Osteoblast (primary cell): Measurements from ENCODE around the gene C21orf91. TPM values are rescaled to one million over a fixed set of nuclear protein-coding genes. Genes with fewer than 3 reads are reported as not detected.

Experiments
- DNase-seq: peaks from one replicate; pipeline ENCODE4 v3.0.0; 2011; ENCODE audit warnings: low spot score, mixed read lengths; ENCODE audit not compliant: insufficient read length; ENCODE audit errors: missing footprints
- H2AFZ ChIP-seq: 2 replicates; pipeline ENCODE4 v1.6.0; 2011; ENCODE audit warnings: mild to moderate bottlenecking, low read length
- H3K27ac ChIP-seq: 2 replicates; pipeline ENCODE4 v1.5.1; 2011; ENCODE audit warnings: mild to moderate bottlenecking, low read depth, low read length, moderate library complexity
- H3K27me3 ChIP-seq: 2 replicates; pipeline ENCODE4 v1.6.0; 2012; ENCODE audit warnings: mild to moderate bottlenecking, control low read depth, inconsistent platforms, low read length, moderate library complexity; ENCODE audit not compliant: insufficient read depth
- H3K36me3 ChIP-seq: 2 replicates; pipeline ENCODE4 v1.5.1; 2011; ENCODE audit warnings: mild to moderate bottlenecking, low read length, control low read depth, moderate library complexity; ENCODE audit not compliant: insufficient read depth
- H3K4me1 ChIP-seq: 2 replicates; pipeline ENCODE4 v1.5.1; 2011; ENCODE audit warnings: mild to moderate bottlenecking, low read length, control low read depth, moderate library complexity; ENCODE audit not compliant: insufficient read depth
- H3K4me2 ChIP-seq: 2 replicates; pipeline ENCODE4 v1.6.0; 2011; ENCODE audit warnings: mild to moderate bottlenecking, low read length; ENCODE audit not compliant: insufficient read depth
- H3K4me3 ChIP-seq: fragments of 200-600 bp; sonication (generic); 3 replicates; pipeline ENCODE4 v1.5.1; 2012; ENCODE audit warnings: mild to moderate bottlenecking, low read length, inconsistent platforms; ENCODE audit not compliant: insufficient read depth
- H3K79me2 ChIP-seq: 2 replicates; pipeline ENCODE4 v1.6.0; 2012; ENCODE audit warnings: mild to moderate bottlenecking, low read length, control low read depth, inconsistent platforms; ENCODE audit not compliant: insufficient read depth
- H3K9me3 ChIP-seq: 2 replicates; pipeline ENCODE4 v1.5.1; 2011; ENCODE audit warnings: low read depth, low read length, control low read depth
- H4K20me1 ChIP-seq: 2 replicates; pipeline ENCODE4 v1.6.0; 2012; ENCODE audit warnings: mild to moderate bottlenecking, low read length, control low read depth; ENCODE audit not compliant: insufficient read depth
- CTCF ChIP-seq: IDR thresholded peaks from 2 replicates; pipeline ENCODE4 v1.5.1; 2011; ENCODE audit warnings: mild to moderate bottlenecking, low read depth, low read length, moderate library complexity; ENCODE audit errors: extremely low read depth
- total RNA-seq: library from RNA; depleted of rRNA; stranded (reverse); fragments of >200 nt; gene quantifications from 2 replicates; pipeline ENCODE4 v1.2.3, GENCODE V29; 2012

Gene C21orf91
- total RNA-seq, 1 donor: 18.1 TPM

- DNase-seq: no peak
- Histone ChIP-seq H3K27ac (no peak overlapping the region), H3K27me3 (no peaks in the 10 kb centered on the region), H3K4me1 (no peaks in the 10 kb centered on the region), H3K4me2 (no peak overlapping the region), H3K36me3 (no peaks in the 10 kb centered on the region), H3K79me2 (no peaks in the 10 kb centered on the region), H3K9me3 (no peaks in the 10 kb centered on the region), H2AFZ (no peak overlapping the region), H4K20me1 (no peaks in the 10 kb centered on the region), H3K4me3 (no peak overlapping the region)
- no peak for TF ChIP-seq CTCF
Measured at GRCh38 chr21:17752171-17752570, 67.0 kb downstream of the C21orf91 start.

- H3K27me3 ChIP-seq: no peaks in the 10 kb centered on the region
- H3K36me3 ChIP-seq: no peaks in the 10 kb centered on the region
- H4K20me1 ChIP-seq: no peaks in the 10 kb centered on the region
- H3K4me1 ChIP-seq: no peaks in the 10 kb centered on the region
- H3K4me2 ChIP-seq: no peak overlapping the region
- H3K4me3 ChIP-seq: no peak overlapping the region
- DNase-seq: no peak
- H3K79me2 ChIP-seq: no peaks in the 10 kb centered on the region
- TF ChIP-seq CTCF: no peak
- H3K27ac ChIP-seq: no peak overlapping the region
- no peaks in the 10 kb centered on the region for H3K9me3 ChIP-seq
- H2AFZ ChIP-seq: no peak overlapping the region
Measured at GRCh38 chr21:17746920-17747319, 72.2 kb downstream of the C21orf91 start.

- Histone ChIP-seq H3K4me3 (no peak overlapping the region), H2AFZ (no peak overlapping the region), H3K36me3 (no peaks in the 10 kb centered on the region), H3K27me3 (no peaks in the 10 kb centered on the region), H4K20me1 (no peaks in the 10 kb centered on the region), H3K4me2 (no peak overlapping the region), H3K79me2 (no peaks in the 10 kb centered on the region), H3K27ac (no peak overlapping the region), H3K9me3 (no peaks in the 10 kb centered on the region), H3K4me1 (no peaks in the 10 kb centered on the region)
- DNase-seq: no peak
- TF ChIP-seq CTCF: no peak
Measured at GRCh38 chr21:17745086-17745485, 74.1 kb downstream of the C21orf91 start.

- TF ChIP-seq CTCF: no peak
- Histone ChIP-seq H3K4me3 (no peak overlapping the region), H3K36me3 (no peaks in the 10 kb centered on the region), H3K27ac (no peak overlapping the region), H3K4me2 (no peak overlapping the region), H4K20me1 (no peaks in the 10 kb centered on the region), H2AFZ (no peak overlapping the region), H3K4me1 (no peaks in the 10 kb centered on the region), H3K79me2 (no peaks in the 10 kb centered on the region), H3K9me3 (no peaks in the 10 kb centered on the region), H3K27me3 (no peaks in the 10 kb centered on the region)
- no peak for DNase-seq
Measured at GRCh38 chr21:17742940-17743592, 76.1 kb downstream of the C21orf91 start.
